NOMO-1 treated with dmso at 0.1 percent for 144 hours (cell line): ENCODE measurements around the gene NCS1.

Experiments
- DNase-seq: peaks from one replicate; lab custom pipeline; 2025; ENCODE audit not compliant: unreplicated experiment; lab: John Stamatoyannopoulos, UW

Gene NCS1

GRCh38 chr9:130174920-130175321 is 2.7 kb downstream of the NCS1 start:
- DNase-seq: no peak

GRCh38 chr9:130175355-130175754 is 3.2 kb downstream of the NCS1 start:
- DNase-seq: no peak

- DNase-seq: no peak
These were observed 4.6 kb downstream of the NCS1 start for GRCh38 chr9:130176760-130177159.

GRCh38 chr9:130177898-130178805 is 5.9 kb downstream of the NCS1 start:
- DNase-seq: no peak

GRCh38 chr9:130179331-130179907 is 7.2 kb downstream of the NCS1 start:
- no peak for DNase-seq

GRCh38 chr9:130180516-130180915 is 8.3 kb downstream of the NCS1 start:
- DNase-seq: no peak

GRCh38 chr9:130181678-130182380 is 9.6 kb downstream of the NCS1 start:
- no peak for DNase-seq

GRCh38 chr9:130182381-130182909 is 10.2 kb downstream of the NCS1 start:
- DNase-seq: no peak

- DNase-seq: no peak
These were observed 11.0 kb downstream of the NCS1 start for GRCh38 chr9:130183133-130183762.

GRCh38 chr9:130185017-130185416 is 12.8 kb downstream of the NCS1 start:
- no peak for DNase-seq

- no peak for DNase-seq
These were observed 13.4 kb downstream of the NCS1 start for GRCh38 chr9:130185490-130186031.

GRCh38 chr9:130186051-130186450 is 13.8 kb downstream of the NCS1 start:
- no peak for DNase-seq

- peak; percentile 39 for DNase-seq
These were observed 14.8 kb downstream of the NCS1 start for GRCh38 chr9:130186839-130187522.

GRCh38 chr9:130187523-130187846 is 15.3 kb downstream of the NCS1 start:
- DNase-seq: no peak

GRCh38 chr9:130188860-130189481 is 16.8 kb downstream of the NCS1 start:
- DNase-seq: no peak

- DNase-seq: no peak
These were observed 17.6 kb downstream of the NCS1 start for GRCh38 chr9:130189840-130190239.

GRCh38 chr9:130191068-130191748 is 19.0 kb downstream of the NCS1 start:
- DNase-seq: no peak

- no peak for DNase-seq
These were observed 19.5 kb downstream of the NCS1 start for GRCh38 chr9:130191749-130192120.

- DNase-seq: no peak
These were observed 20.3 kb downstream of the NCS1 start for GRCh38 chr9:130192382-130192999.
